Measurements from ENCODE around the gene HYI.

HYI gene

DNA sequence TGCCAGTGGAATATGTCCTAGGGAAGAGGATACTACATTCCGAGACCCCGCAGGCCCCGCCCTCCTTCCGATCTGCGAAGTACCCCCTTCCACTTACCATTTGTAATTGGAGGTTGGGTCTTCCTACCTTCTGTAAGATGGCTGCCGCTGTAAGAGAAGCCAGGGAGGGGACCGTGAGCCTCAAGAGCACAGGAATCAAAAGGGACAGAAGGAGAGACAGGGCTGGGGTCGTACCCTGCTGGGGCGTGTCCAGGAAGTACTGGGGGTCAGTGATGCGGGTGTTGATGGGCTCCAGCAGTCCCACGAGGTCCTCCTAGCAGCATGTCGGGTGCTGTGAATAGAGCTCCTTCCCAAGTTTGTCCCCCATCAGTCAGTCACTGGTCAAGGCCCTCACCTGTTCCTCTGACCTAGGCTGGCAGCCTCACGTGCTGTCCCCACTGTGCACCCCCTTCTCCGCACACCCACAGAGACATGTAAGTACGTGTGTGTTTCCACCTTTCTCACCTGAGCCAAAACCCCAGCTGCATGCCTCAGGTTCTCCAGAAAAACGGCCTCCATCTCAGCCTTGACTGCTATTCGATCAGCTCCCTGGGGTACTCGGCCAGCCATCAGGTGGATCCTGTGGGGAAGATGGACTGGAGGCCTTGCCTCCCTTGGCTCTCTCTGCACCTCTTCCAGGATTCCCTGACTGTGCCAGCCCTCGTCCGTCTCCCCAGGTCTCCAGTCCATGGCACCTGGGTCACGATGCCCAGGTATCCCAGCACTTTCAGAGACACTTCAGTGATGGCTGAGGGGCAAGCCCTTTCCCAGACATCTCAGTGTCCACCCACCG, 1.8 kb downstream of the HYI start:
- Mint-ChIP-seq H3K4me1 (ENCODE audit: low read depth) (peaks cover 21% of the 10 kb centered on the region), H3K27me3 (peaks cover 12% of the 10 kb centered on the region), H3K27ac (peak overlapping the region; percentile 75), H3K9me3 (ENCODE audit: low read depth) (no peaks in the 10 kb centered on the region), H3K36me3 (peaks cover 3% of the 10 kb centered on the region), H3K4me3 (peak overlapping the region; percentile 84)

DNA sequence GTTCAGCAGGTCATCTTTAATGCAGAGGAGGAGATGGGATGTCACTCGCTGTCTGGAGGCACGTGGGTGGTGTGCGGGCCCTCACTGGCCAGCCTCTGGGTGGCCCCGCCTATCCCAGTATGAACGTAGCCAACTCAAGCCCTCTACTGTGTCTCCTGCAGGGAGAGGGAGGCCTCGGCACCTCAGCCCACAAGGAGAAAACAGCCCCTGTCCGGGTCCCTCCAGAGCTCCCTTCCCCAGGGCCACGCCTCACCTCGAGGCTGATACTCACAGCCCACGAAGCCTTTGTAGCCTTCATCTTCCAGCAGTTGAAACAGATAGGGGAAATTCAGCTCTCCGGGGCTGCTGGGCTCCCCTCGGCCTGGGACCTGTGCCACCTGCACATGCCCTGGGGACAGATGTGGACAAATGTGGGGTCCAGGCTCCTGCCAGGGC, 2.6 kb downstream of the HYI start:
- peaks cover 7% of the 10 kb centered on the region for H3K27me3 Mint-ChIP-seq
- no peak overlapping the region for H3K27ac Mint-ChIP-seq
- H3K9me3 Mint-ChIP-seq (ENCODE audit: low read depth), result no peaks in the 10 kb centered on the region
- peaks cover 4% of the 10 kb centered on the region for H3K36me3 Mint-ChIP-seq
- H3K4me1 Mint-ChIP-seq (ENCODE audit: low read depth), result peaks cover 21% of the 10 kb centered on the region
- H3K4me3 Mint-ChIP-seq, result no peak overlapping the region

DNA sequence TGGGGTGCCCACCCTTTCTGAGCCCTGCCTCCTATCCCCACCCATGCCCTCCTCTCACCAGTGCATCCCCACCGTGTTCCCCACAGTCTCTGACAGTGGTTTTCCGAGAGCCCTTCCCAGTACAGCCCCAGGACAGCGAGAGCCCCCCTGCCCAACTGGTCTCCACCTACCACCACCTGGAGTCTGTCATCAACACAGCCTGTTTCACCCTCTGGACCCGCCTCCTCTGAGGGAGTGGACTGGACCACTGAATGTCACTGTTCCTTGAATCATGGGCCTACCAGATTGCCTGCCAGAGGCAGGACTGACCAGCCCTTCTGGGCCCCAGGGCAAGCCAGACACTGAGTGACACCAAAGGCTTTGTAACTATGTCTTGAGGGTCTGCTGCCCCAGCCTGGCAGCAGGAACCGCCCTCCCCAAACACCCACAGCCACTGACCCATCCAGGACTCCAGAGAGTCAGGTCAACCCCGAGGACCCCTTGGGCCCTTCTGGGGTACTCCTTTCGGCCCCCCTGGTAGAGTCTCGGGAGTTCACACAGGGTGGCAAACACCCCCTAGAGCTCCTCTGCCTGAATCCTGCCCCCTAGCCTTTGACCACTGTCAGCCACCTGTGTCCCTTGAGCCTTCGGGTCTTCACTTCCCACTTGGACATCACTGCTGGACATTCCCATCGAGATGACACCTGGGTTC, 3.3 kb downstream of the HYI start:
- no peak overlapping the region for H3K4me3 Mint-ChIP-seq
- peaks cover 21% of the 10 kb centered on the region for H3K4me1 Mint-ChIP-seq (ENCODE audit: low read depth)
- peaks cover 3% of the 10 kb centered on the region for H3K27me3 Mint-ChIP-seq
- peaks cover 4% of the 10 kb centered on the region for H3K36me3 Mint-ChIP-seq
- no peak overlapping the region for H3K27ac Mint-ChIP-seq
- H3K9me3 Mint-ChIP-seq (ENCODE audit: low read depth), result no peaks in the 10 kb centered on the region

DNA sequence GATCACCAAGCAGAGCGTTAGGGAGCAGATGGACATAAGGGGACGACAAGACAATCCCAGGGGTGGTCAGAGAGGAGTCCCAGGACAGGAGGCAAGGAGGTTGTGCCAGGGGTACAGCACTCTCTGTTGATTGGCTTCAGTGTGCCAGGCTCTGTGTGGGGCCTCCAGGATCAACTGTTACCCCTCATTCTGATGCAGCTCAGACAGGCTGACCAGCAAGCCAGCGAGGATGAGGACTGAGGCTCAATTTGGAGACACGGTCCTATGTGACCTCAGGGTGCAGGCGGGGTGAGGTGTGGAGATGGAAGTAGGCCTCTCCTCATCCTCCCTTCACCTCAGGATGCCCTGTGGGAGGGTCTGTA, 4.0 kb downstream of the HYI start:
- no peak overlapping the region for H3K4me3 Mint-ChIP-seq
- H3K9me3 Mint-ChIP-seq (ENCODE audit: low read depth), result no peaks in the 10 kb centered on the region
- H3K36me3 Mint-ChIP-seq, result peaks cover 4% of the 10 kb centered on the region
- H3K27ac Mint-ChIP-seq, result no peak overlapping the region
- peaks cover 16% of the 10 kb centered on the region for H3K4me1 Mint-ChIP-seq (ENCODE audit: low read depth)
- H3K27me3 Mint-ChIP-seq, result peaks cover 2% of the 10 kb centered on the region

DNA sequence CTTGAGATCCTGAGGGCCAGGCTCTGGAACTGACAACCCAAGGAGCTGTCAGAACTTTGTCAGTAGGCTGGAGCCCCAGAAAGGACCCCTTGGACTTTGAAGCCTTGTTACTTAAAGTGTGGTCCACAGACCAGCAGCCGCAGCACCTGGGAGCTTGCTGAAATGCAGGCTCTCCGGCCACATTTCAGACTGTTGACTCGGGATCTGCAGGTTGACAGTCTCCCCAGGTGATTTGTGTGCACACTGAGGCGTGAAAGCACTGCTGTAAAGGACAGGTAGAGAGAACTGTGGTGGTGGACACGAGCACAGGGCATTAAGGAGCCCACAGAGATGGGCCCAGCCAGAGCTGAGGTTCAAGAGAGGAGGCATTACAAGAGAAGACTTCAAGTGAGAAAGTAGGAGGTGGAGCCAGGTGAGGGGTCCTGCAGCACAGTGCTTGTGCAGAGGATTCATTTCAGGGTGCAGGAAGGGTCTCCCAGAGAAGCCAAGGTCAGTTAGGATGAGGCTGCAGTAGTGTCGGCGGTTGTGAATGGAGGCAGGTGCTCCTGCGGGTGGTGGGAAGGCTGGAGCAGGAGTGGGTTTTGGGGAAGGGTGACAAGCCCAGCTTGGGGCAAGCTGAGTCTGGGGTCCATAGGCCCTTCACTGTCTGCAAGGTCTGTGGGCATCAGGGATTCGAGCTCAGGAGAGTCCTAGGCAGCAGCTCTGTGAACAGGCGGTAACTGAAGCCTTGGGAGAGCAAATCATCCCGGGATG, 4.6 kb downstream of the HYI start:
- peaks cover 4% of the 10 kb centered on the region for H3K36me3 Mint-ChIP-seq
- no peak overlapping the region for H3K4me3 Mint-ChIP-seq
- no peaks in the 10 kb centered on the region for H3K9me3 Mint-ChIP-seq (ENCODE audit: low read depth)
- no peaks in the 10 kb centered on the region for H3K27me3 Mint-ChIP-seq
- no peak overlapping the region for H3K27ac Mint-ChIP-seq
- H3K4me1 Mint-ChIP-seq (ENCODE audit: low read depth), result peaks cover 11% of the 10 kb centered on the region

DNA sequence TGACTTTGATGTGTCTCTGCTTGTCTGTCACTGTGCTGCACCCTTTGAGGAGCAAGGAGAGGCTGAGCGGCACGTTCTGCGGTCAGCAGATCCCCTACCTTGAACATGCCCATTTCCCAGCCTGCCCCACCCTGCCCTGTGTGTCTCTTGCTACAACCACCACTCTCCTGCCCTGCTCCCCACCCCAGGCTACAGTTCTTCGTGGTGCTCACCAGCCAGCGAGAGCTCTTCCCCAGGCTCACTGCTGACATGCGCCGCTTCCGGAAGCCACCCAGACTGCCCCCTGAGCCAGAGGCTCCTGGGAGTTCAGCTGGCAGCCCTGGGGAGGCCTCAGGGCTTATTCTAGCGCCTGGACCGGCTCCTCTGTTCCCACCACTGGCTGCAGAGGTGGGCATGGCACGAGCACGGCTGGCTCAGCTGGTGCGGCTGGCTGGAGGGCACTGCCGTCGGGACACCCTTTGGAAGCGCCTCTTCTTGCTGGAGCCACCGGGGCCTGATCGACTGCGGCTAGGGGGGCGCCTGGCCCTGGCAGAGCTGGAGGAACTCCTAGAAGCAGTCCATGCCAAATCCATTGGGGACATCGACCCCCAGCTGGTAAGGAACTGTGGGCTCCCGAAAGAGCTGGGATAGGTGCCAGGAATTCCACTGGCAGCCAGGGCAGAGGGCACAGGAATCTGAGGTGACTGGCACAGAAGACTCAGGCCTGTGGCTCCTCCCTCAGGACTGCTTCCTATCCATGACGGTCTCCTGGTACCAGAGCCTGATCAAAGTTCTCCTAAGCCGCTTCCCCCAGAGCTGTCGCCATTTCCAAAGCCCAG, 5.6 kb downstream of the HYI start:
- Mint-ChIP-seq H3K4me1 (ENCODE audit: low read depth) (peaks cover 7% of the 10 kb centered on the region), H3K27ac (no peak overlapping the region), H3K36me3 (peaks cover 4% of the 10 kb centered on the region), H3K9me3 (ENCODE audit: low read depth) (no peaks in the 10 kb centered on the region), H3K4me3 (no peak overlapping the region), H3K27me3 (no peaks in the 10 kb centered on the region)

DNA sequence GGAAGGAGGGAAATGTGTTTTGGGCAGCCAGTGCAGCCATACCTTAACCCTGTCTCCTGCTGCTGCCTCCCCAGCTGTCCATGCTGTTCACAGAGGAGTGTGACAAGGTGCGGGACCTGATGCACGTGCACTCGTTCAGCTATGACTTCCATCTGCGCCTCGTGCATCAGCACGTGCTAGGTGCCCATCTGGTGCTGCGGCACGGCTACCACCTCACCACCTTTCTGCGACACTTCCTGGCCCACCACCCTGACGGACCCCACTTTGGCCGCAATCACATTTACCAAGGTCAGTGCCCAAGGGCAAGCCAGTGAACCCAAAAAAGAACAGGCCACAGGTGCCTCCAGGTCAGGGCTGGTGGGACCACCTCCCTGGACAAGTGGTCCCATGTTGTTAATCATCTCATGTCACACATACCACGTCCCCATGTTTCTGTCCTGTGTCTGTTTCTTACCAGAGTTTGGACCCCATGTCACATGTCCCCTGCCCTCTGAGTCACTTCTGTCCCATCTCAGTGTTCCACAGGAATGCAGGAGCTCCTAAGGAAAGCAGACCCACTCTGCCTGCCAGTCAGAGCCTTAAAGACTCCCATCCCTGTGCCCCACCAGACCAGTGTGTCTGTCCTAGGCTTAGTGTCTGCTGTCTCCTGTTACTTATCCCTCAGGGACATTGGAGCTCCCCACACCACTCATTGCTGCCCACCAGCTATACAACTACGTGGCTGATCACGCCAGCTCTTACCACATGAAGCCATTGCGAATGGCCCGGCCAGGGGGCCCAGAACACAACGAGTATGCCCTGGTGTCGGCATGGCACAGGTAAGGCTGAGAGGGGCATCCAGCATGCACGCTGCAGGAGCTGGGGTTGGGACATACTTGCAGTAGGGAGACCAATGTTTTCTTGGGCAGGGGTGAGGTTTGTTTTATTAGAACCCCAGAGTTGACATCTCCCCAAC, 6.6 kb downstream of the HYI start:
- Mint-ChIP-seq H3K9me3 (ENCODE audit: low read depth) (no peaks in the 10 kb centered on the region), H3K27ac (no peak overlapping the region), H3K4me3 (no peak overlapping the region)

DNA sequence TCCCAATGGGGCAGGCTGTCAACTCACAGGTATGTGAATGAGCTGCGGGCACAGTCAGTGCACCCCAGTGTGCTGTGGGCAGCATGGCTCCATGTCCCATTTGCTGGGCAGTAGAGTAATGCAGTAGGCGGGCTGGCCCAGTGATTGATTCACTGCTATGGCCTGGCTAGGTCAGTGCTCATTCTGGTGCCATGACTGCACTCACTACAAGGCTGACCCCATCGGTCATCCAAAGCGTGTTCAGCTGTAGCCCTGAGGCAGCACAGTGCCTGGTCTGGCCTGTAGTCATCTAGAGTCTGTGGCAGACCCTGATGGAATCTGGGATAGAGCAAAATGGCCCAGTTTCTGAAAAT, 7.4 kb downstream of the HYI start:
- Mint-ChIP-seq H3K4me1 (ENCODE audit: low read depth) (no peaks in the 10 kb centered on the region), H3K27me3 (no peaks in the 10 kb centered on the region), H3K36me3 (peaks cover 4% of the 10 kb centered on the region), H3K27ac (no peak overlapping the region), H3K9me3 (ENCODE audit: low read depth) (no peaks in the 10 kb centered on the region), H3K4me3 (no peak overlapping the region)

More for the DNA sequence above, 6.6 kb downstream of the HYI start:
- Mint-ChIP-seq H3K4me1 (ENCODE audit: low read depth) (no peaks in the 10 kb centered on the region), H3K36me3 (peaks cover 4% of the 10 kb centered on the region), H3K27me3 (no peaks in the 10 kb centered on the region)

DNA sequence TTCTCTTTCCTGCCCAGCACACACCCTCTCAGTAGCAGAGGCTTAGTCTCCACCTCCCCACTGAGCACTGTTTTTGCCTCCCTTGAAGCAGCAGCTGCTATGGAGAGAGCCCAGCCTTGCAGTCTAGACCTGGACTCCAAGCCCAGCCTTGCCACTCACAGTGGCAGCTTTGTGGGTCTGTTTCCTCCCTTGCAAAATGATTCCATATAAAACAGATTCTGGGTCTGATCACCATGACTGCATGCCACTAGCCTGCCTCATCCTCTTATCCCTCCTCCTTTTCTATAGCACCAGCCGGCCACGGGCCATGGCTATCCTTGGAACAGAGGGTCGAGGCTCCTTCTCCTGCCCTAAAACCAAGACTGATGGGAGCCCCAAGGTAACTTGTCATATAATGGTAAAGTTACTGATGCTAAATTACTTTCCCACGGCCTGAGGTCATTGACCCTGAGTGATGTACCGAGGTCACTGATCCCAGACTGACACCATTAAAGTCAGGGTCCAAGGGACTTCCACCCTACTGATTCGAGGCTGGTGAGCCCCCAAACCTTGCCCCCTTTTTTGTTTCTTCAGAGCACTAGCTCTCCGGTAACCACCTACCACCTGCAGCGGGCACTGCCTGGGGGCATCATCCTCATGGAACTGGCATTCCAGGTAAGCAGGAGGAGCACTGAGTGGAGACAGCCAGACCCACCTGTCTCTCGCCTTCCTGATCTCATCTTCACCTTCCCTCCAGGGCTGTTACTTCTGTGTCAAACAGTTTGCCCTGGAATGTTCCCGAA, 7.9 kb downstream of the HYI start:
- no peaks in the 10 kb centered on the region for H3K27me3 Mint-ChIP-seq
- H3K27ac Mint-ChIP-seq, result no peak overlapping the region
- H3K36me3 Mint-ChIP-seq, result peaks cover 3% of the 10 kb centered on the region
- no peak overlapping the region for H3K4me3 Mint-ChIP-seq
- H3K9me3 Mint-ChIP-seq (ENCODE audit: low read depth), result no peaks in the 10 kb centered on the region
- H3K4me1 Mint-ChIP-seq (ENCODE audit: low read depth), result no peaks in the 10 kb centered on the region

DNA sequence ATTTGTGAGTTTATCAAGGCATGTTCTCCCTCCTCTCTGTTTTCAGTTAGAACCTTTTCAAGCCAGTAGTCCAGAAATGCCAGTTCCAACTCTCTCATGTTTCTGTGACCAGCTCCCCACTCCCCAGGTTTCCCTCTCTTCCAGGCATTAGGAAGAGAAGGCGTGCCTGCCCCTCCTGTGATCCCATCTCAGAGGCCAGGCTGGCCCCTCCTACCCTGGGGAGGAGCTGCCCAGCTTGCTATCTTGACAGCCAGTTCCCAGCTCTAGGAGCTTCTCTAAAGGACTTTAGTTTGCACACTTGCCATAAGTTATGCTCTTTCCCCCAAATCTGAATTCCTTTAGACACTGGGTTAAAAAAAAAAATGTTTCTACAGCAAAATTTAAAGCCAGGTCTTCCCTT, 8.9 kb downstream of the HYI start:
- Mint-ChIP-seq H3K4me3 (no peak overlapping the region), H3K27ac (no peak overlapping the region), H3K36me3 (peaks cover 2% of the 10 kb centered on the region), H3K4me1 (ENCODE audit: low read depth) (no peaks in the 10 kb centered on the region), H3K9me3 (ENCODE audit: low read depth) (no peaks in the 10 kb centered on the region), H3K27me3 (no peaks in the 10 kb centered on the region)

DNA sequence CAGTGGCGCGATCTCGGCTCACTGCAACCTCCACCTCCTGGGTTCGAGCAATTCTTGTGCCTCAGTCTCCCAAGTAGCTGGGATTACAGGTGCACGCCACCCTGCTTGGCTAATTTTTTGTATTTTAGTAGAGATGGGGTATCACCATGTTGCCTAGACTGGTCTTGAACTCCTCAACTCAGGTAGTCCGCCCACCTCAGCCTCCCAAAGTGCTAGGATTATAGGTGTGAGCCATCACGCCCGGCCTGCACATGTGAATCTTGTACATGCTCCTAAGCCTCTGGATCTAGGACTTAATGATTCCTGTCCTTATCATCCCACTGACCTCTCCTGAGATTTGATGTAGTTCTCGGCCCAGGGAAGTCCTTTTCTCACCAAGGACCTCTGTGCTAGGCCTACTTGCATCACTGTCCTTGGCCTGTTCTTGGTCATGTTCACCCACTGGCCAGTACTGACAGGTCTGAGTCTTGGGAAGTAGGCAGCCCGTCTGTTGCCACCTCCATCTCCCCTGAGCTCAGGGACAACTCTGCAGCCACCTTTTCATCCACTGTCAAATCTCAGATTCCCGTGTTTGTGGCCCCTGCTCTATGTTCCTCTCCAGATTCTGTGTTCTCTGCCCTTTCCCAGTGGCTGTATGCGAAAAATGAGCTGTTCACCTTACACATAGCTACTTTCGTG, 9.4 kb downstream of the HYI start:
- Mint-ChIP-seq H3K4me3 (no peak overlapping the region), H3K4me1 (ENCODE audit: low read depth) (no peaks in the 10 kb centered on the region), H3K27ac (no peak overlapping the region), H3K27me3 (no peaks in the 10 kb centered on the region), H3K36me3 (peaks cover 2% of the 10 kb centered on the region), H3K9me3 (ENCODE audit: low read depth) (no peaks in the 10 kb centered on the region)

DNA sequence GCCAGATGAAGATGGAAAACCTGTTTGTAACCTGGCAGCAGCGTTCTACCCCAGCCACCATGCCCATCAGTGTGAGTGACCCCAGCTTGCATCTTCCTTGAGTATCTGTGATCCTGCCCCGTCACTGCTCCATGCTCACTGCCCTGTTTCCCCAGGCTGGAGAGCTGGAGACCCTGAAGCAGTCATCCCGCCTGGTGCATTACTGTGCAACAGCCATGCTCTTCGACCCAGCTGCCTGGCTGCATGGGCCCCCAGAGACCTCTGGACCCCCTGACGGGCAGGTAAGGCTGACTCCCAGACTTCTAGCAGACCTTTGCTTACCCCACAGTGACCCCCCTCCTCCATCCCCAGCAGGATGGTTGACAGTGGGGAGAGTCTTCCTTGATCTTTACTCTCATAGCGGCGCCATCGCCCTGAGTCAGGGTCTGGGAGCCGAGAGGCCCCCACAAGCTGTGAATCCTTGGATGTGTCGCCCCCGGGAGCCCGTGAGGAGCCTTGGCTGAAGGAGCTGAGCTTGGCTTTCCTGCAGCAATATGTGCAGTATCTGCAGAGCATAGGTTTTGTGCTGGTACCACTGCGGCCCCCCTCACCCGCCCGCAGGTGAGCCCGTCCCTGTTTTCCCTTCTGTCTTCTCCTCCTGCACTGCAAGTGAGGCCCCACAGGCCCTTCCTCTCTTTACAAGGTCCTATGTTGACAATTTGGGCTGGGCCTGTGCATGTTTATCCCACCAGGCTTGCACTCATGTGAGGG, 10.4 kb downstream of the HYI start:
- Mint-ChIP-seq H3K9me3 (ENCODE audit: low read depth) (no peaks in the 10 kb centered on the region), H3K4me3 (no peak overlapping the region), H3K27ac (no peak overlapping the region), H3K36me3 (peaks cover 2% of the 10 kb centered on the region), H3K27me3 (no peaks in the 10 kb centered on the region), H3K4me1 (ENCODE audit: low read depth) (no peaks in the 10 kb centered on the region)

Data from activated naive CD8-positive, alpha-beta T cell (primary cell).